Stimulated activated naive B cell treated with anti-CD40 and anti-IgM and Interleukin-4, amounts not matched to agents 10 μg/mL and 1 μg/mL and 100 μg/mL, for 72 hours (primary cell): Measurements from ENCODE around the gene PBX3.
A peak's percentile ranks its signal among the peaks of the same experiment; 100 is the strongest.

ENCODE experiments used
- ATAC-seq, 2 donors: fragments of 150-1000 bp; cut with Tn5 transposase; replicated peaks; 2 replicates each; pipeline ENCODE4 v1.10.0; 2021; ENCODE audit warnings: moderate library complexity in 1 of 2
- DNase-seq: peaks from one replicate; pipeline ENCODE4 v3.0.0; 2021
- H3K27ac Mint-ChIP-seq: one replicate; pipeline ENCODE4 v1.8.0; 2022; ENCODE audit warnings: mild to moderate bottlenecking, mixed read lengths
- H3K27me3 Mint-ChIP-seq, 2 donors: one replicate each; pipeline ENCODE4 v1.8.0; 2022; ENCODE audit warnings: mixed read lengths in 2 of 2
- H3K36me3 Mint-ChIP-seq, 2 donors: one replicate each; pipeline ENCODE4 v1.8.0; 2022; ENCODE audit warnings: mixed read lengths in 2 of 2, mild to moderate bottlenecking in 1 of 2
- H3K4me1 Mint-ChIP-seq, 2 donors: one replicate each; pipeline ENCODE4 v1.8.0; 2022; ENCODE audit warnings: mixed read lengths in 2 of 2, mild to moderate bottlenecking in 1 of 2
- H3K4me3 Mint-ChIP-seq, 2 donors: one replicate each; pipeline ENCODE4 v1.8.0; 2022; ENCODE audit warnings: mild to moderate bottlenecking in 2 of 2, mixed read lengths in 2 of 2, moderate library complexity in 1 of 2
- H3K9me3 Mint-ChIP-seq, 2 donors: one replicate each; pipeline ENCODE4 v1.8.0; 2022; ENCODE audit warnings: mixed read lengths in 2 of 2, mild to moderate bottlenecking in 1 of 2

PBX3 gene

DNA sequence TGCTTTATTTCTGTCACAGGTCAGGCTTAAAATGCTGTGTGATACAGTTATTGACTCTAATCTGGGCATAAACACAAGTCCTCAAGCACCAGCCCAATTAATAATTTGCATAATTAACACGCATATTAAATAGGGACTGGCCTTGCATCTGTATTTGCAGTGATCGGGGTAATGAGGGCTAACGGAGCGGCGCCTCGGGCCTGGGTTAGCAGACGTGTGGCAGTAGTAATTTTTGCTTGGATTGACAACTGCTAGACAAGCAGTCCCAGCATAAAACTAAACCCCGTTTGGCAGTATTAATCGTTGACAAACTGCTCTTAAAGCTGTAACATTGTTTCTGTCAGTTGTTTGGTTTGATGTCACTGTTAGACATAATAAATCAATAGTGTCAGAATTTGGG lies 109.2 kb downstream of the PBX3 start:
- no peak for DNase-seq
- peaks cover 3 to 33% of the 10 kb centered on the region in 2 donors for H3K4me1 Mint-ChIP-seq

DNA sequence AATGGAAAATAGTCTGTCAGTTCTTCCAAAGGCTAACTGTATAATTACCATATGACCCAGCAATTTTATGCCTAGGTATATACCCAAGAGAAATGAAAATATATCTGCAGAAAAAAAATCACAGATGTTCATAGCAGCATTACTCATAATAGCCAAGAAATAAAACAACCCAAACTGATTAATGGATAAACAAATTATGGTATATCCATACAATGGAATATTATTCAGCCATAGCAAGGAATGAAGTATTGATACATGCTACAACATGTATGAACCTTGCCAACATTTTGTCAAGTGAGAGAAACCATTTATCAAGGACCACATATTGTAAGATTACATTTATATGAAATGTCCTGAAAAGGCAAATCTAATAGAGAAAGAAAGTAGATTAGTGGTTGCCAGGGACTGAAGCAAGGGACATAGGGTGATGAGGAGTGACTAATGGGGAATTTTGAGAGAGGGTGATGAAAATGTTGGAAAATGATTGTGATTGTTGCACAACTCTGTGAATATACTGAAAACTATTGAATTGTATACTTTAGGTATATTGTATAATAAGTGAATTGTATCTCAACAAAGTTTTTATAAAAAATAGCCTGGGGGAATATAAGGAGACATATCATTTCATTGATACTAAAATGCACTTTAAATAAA lies 114.4 kb downstream of the PBX3 start:
- no peaks in the 10 kb centered on the region for H3K27me3 Mint-ChIP-seq
- H3K4me1 Mint-ChIP-seq: peaks cover 7 to 23% of the 10 kb centered on the region in 2 donors
- no peak for DNase-seq
- no peak for ATAC-seq
- H3K9me3 Mint-ChIP-seq: peaks cover 0 to 5% of the 10 kb centered on the region in 2 donors
- H3K27ac Mint-ChIP-seq: no peak overlapping the region
- no peak overlapping the region for H3K4me3 Mint-ChIP-seq
- H3K36me3 Mint-ChIP-seq: peaks cover 6 to 10% of the 10 kb centered on the region in 2 donors

More for the DNA sequence above, 109.2 kb downstream of the PBX3 start:
- H3K36me3 Mint-ChIP-seq: peaks cover 2 to 8% of the 10 kb centered on the region in 2 donors
- H3K27me3 Mint-ChIP-seq: no peaks in the 10 kb centered on the region
- ATAC-seq: no peak
- H3K4me3 Mint-ChIP-seq: no peak overlapping the region
- peaks cover 0 to 2% of the 10 kb centered on the region in 2 donors for H3K9me3 Mint-ChIP-seq
- H3K27ac Mint-ChIP-seq: no peak overlapping the region

DNA sequence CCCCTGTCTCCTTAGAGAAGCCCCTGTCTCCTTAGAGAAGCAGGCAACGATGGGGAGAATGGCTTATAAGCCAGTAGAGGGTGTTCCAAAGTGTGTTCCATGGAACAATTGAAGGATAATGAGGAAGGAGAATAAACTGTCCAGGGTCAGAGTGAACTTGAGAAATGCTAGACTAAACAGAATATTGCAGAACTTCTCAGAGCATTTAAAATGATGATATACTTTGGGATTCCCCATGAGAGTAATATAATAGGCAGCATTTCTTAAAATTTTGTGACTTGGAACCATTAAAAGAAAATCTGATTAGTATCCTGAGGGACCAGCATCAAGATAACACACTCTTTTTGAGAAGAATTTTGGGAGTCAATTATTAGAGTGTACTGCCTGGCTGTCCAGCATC lies 116.8 kb downstream of the PBX3 start:
- Mint-ChIP-seq H3K36me3 (peaks cover 12 to 13% of the 10 kb centered on the region in 2 donors), H3K9me3 (peaks cover 0 to 5% of the 10 kb centered on the region in 2 donors), H3K4me1 (peaks cover 5 to 22% of the 10 kb centered on the region in 2 donors), H3K4me3 (no peak overlapping the region), H3K27ac (no peak overlapping the region), H3K27me3 (no peaks in the 10 kb centered on the region)
- ATAC-seq: no peak
- DNase-seq: no peak

GRCh38 chr9:125867751-125868415 lies 120.7 kb downstream of the PBX3 start:
- no peaks in the 10 kb centered on the region for H3K9me3 Mint-ChIP-seq
- no peak overlapping the region for H3K4me3 Mint-ChIP-seq
- no peak for DNase-seq
- no peaks in the 10 kb centered on the region for H3K27me3 Mint-ChIP-seq
- ATAC-seq: no peak
- peaks cover 7 to 12% of the 10 kb centered on the region in 2 donors for H3K36me3 Mint-ChIP-seq
- H3K4me1 Mint-ChIP-seq: peaks cover 0 to 4% of the 10 kb centered on the region in 2 donors
- no peak overlapping the region for H3K27ac Mint-ChIP-seq

- Mint-ChIP-seq H3K27ac (no peak overlapping the region), H3K36me3 (peaks cover 8 to 12% of the 10 kb centered on the region in 2 donors), H3K4me1 (peaks cover 9 to 14% of the 10 kb centered on the region in 2 donors), H3K9me3 (no peaks in the 10 kb centered on the region), H3K27me3 (no peaks in the 10 kb centered on the region), H3K4me3 (no peak overlapping the region)
- no peak for ATAC-seq
- DNase-seq: no peak
These were observed 131.0 kb downstream of the PBX3 start for GRCh38 chr9:125878164-125878631.

GRCh38 chr9:125881042-125881441 lies 133.9 kb downstream of the PBX3 start:
- Mint-ChIP-seq H3K9me3 (no peaks in the 10 kb centered on the region), H3K36me3 (peaks cover 8 to 12% of the 10 kb centered on the region in 2 donors), H3K27me3 (no peaks in the 10 kb centered on the region), H3K4me1 (peaks cover 11 to 15% of the 10 kb centered on the region in 2 donors), H3K4me3 (no peak overlapping the region), H3K27ac (peak overlapping the region; percentile 6)
- no peak for ATAC-seq
- no peak for DNase-seq

DNA sequence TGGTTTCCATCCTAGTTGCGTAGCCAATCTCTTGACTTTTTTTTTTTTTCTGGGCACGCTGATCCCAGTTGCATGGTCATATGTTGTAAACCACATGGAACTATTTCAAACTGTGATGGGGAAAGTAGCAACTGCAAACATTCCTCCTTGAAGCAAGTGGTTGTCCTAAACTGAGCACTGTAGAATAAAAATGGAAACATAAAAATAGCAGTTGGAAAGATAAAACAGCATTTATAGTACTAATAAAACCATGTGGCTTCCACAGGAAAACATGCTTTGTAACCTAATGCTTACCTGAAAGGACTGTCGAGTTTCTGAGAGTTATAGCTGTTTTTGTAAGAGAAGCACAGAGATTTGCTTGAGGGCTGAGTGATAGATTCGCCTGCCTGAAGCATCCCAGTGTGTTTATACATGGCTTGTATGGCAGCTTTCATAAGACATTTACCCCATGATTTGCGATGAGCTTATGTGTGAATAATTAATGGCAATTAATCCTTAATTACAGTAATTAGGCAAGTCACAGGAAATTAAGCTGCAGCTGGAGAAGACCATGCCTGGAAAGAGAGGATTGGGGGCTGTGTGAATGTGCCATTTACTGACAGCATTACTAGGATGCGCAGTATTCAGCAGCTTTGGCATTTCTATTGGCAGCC lies 136.5 kb downstream of the PBX3 start:
- no peak for DNase-seq

GRCh38 chr9:125884218-125884595 lies 137.0 kb downstream of the PBX3 start:
- Mint-ChIP-seq H3K27me3 (no peaks in the 10 kb centered on the region), H3K4me3 (no peak overlapping the region), H3K36me3 (peaks cover 2 to 3% of the 10 kb centered on the region in 2 donors), H3K9me3 (no peaks in the 10 kb centered on the region), H3K27ac (no peak overlapping the region), H3K4me1 (peaks cover 12 to 17% of the 10 kb centered on the region in 2 donors)
- no peak for ATAC-seq
- no peak for DNase-seq

More for the DNA sequence above, 136.5 kb downstream of the PBX3 start:
- peaks cover 2 to 3% of the 10 kb centered on the region in 2 donors for H3K36me3 Mint-ChIP-seq
- no peaks in the 10 kb centered on the region for H3K27me3 Mint-ChIP-seq
- no peaks in the 10 kb centered on the region for H3K9me3 Mint-ChIP-seq
- no peak overlapping the region for H3K27ac Mint-ChIP-seq
- no peak for ATAC-seq
- peaks cover 10 to 12% of the 10 kb centered on the region in 2 donors for H3K4me1 Mint-ChIP-seq
- H3K4me3 Mint-ChIP-seq: no peak overlapping the region

DNA sequence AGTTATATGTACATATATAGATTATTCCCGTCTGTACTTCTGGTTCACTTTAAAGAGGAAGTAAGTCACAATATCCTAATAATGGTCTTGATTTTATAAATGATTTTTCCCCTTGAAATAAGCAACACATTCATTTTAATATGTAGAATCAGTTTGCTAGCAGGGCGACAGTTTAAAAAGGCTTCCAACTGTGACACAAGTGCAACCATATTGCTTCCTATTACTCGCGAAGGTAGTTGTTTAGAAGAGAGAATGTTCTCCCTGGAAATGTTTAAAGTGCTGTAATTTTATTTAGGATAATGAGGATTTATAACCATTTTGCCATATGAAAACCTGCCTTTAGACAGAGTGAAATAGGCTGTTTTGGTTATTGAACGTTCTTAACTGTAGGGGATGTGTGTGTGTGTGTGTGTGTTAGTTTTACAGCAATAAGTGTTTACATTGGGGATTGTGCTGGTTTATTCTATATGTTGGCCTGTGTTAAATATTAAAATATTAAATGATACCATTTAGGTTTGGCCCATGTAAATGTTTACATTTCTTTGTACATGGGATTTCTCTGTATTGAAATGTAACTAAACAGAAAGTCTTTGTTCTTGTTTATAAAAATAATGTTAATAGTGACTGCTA lies 138.3 kb downstream of the PBX3 start:
- peaks cover 15 to 19% of the 10 kb centered on the region in 2 donors for H3K4me1 Mint-ChIP-seq
- no peak for ATAC-seq
- peaks cover 2 to 3% of the 10 kb centered on the region in 2 donors for H3K36me3 Mint-ChIP-seq
- no peak overlapping the region for H3K4me3 Mint-ChIP-seq
- no peaks in the 10 kb centered on the region for H3K9me3 Mint-ChIP-seq
- H3K27me3 Mint-ChIP-seq: no peaks in the 10 kb centered on the region
- H3K27ac Mint-ChIP-seq: no peak overlapping the region
- DNase-seq: no peak

DNA sequence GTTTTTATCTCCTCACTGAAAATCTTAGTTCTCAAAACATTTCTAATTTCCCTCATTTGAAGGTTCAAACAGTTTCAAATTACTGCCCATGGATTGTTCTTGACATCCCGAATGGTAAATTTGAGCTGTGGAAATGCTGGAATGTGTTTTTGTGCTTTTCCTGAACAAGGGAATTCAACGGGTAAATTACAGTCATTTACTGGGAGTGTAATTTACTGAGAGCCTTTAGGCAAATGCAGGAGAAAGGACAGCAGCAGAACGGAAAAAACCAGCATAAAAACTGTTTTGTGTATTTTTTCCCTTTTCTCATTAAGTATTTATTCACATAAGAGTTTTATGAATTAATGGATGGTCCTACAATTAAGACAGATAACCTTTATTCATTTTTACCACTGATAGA lies 139.2 kb downstream of the PBX3 start:
- Mint-ChIP-seq H3K36me3 (no peaks in the 10 kb centered on the region), H3K9me3 (no peaks in the 10 kb centered on the region), H3K27me3 (no peaks in the 10 kb centered on the region), H3K27ac (no peak overlapping the region), H3K4me1 (peaks cover 13 to 19% of the 10 kb centered on the region in 2 donors), H3K4me3 (no peak overlapping the region)
- DNase-seq (no peak), ATAC-seq (no peak)

- ATAC-seq (no peak), DNase-seq (no peak)
- Mint-ChIP-seq H3K27ac (no peak overlapping the region), H3K4me1 (peaks cover 13 to 19% of the 10 kb centered on the region in 2 donors), H3K4me3 (no peak overlapping the region), H3K36me3 (no peaks in the 10 kb centered on the region), H3K9me3 (no peaks in the 10 kb centered on the region), H3K27me3 (no peaks in the 10 kb centered on the region)
These were observed 140.0 kb downstream of the PBX3 start for GRCh38 chr9:125887172-125887571.

- ATAC-seq: no peak
- Mint-ChIP-seq H3K9me3 (no peaks in the 10 kb centered on the region), H3K27ac (no peak overlapping the region), H3K27me3 (no peaks in the 10 kb centered on the region), H3K4me3 (no peak overlapping the region), H3K36me3 (no peaks in the 10 kb centered on the region), H3K4me1 (peaks cover 13 to 19% of the 10 kb centered on the region in 2 donors)
- DNase-seq: no peak
These were observed 141.0 kb downstream of the PBX3 start for GRCh38 chr9:125888211-125888610.

GRCh38 chr9:125889112-125889475 lies 141.9 kb downstream of the PBX3 start:
- Mint-ChIP-seq H3K27me3 (no peaks in the 10 kb centered on the region), H3K4me3 (peak overlapping the region; percentile 85 to 87), H3K27ac (peak overlapping the region; percentile 56), H3K4me1 (peaks cover 13 to 19% of the 10 kb centered on the region in 2 donors), H3K36me3 (no peaks in the 10 kb centered on the region), H3K9me3 (no peaks in the 10 kb centered on the region)
- DNase-seq (no peak), ATAC-seq (peak; percentile 67 to 72)
